Esophagus squamous epithelium (tissue), 4 donors: ENCODE data around the gene CABLES1.

Experiments
- CTCF ChIP-seq, 6 experiments: fragments of 450-650 bp in 4 of 6; fragments of 200-600 bp in 2 of 6; sonication (generic) in 2 of 6; IDR thresholded peaks; one replicate each; pipeline ENCODE4 v1.5.1; 2016 to 2019; ENCODE audit warnings: antibody characterized with exemption in 6 of 6, mild to moderate bottlenecking in 4 of 6, moderate library complexity in 4 of 6
- POLR2A ChIP-seq, 4 donors: fragments of 450-650 bp; IDR thresholded peaks; one replicate each; pipeline ENCODE4 v1.6.1; 2017; ENCODE audit warnings: antibody characterized with exemption in 4 of 4, mild to moderate bottlenecking in 4 of 4, moderate library complexity in 3 of 4

- TF ChIP-seq CTCF (IDR thresholded peaks at IDR 0.05) = no peak
- no peak for TF ChIP-seq POLR2A (IDR thresholded peaks at IDR 0.05)
Observed at GRCh38 chr18:23226930-23227725, 91.8 kb downstream of the CABLES1 start.
